NCI-H446 treated with DMSO at 0.1 percent for 48 hours (cell line): Measurements from ENCODE around the gene HIF1AN.
"Not testable (repeated sequence)": the region's sequence is repeated elsewhere in the genome, so short reads cannot be mapped to it uniquely, and the experiment has no call there.

Experiments
- DNase-seq: peaks from one replicate; lab custom pipeline; 2025; lab: John Stamatoyannopoulos, UW

HIF1AN gene

DNA sequence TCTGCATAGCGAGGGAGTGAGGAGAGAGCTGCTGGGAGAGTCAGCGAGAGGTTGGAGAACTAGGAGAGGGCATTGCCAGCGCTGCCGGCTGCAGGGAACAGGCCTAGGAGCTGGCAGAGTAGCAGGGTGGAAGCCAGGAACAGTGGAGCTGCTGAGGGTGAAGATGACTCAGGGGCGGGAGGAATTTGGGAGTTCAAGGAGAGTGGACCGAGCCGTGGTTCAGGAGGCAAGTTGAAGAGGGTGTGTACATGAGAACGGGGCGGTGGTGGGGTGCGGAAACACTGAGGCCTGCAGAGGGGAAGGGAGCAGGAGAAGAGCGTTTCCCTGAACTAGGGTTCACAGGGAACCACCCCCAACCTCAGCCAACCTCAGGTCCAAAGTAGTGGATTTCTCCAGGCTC lies 31.5 kb downstream of the HIF1AN start:
- DNase-seq, result no peak

DNA sequence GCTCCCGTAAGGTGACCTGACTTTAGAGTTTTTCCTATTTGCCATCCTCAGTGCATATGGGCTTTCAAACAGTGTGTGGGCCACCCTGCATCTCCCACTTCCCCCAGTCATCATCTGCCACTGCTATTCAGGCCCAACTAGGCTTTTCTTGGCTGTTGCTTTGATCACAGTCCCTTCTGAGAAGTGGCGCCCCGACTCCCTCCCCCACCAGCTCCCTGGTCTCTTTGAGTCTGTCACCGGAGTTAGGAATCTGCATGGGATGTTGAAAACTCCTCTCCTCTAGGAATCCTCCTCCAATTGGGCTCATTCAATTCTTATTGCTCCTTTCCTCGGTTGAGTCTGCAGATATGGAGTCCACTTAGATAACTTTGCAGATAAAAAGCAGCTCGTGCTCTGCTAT lies 32.1 kb downstream of the HIF1AN start:
- no peak for DNase-seq

DNA sequence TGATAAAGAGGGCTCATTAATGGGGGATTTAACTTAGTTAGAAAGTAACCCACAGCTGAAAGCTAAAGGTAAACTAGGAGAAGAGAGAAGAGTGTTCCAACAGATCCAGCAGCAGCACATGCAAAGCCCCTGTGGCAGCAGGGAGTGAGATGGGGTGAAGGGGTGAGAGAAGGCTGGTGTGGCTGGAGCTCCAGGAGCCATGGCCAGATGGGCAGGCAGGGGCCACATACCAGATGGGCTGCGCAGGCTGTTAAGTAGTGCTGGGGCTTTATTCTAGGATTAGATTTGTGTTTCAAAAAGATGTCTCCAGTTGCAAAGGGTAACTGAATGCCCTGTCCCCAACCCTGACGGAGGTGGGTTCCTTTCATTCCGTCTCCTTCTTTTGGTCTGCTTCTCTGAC lies 33.2 kb downstream of the HIF1AN start:
- DNase-seq, result no peak

DNA sequence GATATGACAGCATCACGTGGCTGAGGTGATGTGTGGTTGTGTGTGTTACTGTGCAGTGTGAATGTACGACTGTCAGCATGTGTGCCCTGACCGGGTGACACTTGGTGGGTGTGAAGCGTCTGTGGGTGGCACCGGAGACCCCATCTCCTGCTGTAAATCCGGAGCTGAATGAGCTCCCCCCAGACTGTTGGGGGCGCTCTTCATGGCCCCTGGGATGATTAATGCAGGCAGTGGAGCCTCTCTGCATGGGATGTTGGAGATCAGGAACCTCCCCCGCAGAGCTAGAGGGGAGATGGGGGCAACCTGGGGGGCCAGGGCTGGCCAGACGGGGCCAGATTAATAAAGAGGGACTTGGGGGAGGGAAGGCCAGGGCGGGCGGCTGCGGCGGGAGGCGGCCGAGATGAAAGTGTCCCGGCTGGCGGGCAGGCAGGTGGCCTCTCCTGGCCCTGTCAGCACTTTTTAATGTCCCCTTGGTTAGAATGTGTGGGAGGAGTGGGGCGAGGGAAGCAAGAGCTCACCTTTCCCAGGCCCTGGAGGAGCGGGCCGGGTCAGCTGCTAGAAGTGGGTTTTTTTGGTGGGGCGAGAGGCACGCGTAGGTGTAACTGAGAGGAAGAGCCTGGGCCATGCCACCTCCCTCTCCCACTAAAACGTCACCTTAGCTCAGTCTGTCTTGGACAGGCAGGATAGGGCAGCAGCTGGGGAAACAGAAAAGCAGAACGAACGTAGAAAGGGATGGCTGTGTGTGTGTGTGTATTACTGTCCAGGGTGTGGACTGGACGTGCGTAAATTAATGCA lies 34.1 kb downstream of the HIF1AN start:
- no peak for DNase-seq

- no peak for DNase-seq
These were observed 34.8 kb downstream of the HIF1AN start for GRCh38 chr10:100570506-100570905.

DNA sequence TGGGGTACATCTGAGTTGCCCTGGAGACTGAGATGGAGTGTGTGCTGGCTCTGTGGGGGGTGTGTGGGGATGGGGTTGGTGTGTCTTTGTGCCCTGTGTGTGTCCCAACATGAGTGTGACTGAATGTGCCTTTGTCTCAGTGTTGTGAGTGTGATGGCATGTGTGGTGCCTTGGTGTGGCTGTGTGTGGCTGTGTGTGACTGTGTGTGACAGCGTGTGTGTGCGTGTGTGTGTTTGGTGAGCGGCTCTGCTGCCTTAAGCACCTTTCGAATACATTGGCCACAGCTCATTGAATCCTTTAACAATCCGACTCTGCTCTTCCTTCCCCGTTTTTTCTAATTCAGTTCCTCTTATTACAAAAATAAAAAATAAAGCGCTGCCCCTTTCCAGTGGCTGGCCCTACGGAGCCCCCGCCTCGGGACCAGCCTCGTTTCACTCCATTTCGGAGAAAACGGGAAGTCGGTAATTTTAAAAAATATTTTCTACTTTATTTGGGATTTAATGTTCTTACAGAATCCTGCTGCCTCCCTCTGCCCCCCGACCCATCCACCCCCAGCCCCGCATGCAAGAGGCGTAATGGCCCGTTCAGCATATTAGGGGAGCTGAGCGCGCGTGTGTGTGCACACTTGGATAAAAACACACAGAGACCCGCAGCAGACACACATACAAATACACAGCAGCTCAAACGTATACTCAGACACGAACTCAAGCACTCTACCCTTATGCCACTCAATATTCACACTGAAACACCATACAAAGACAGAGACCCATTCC lies 35.5 kb downstream of the HIF1AN start:
- DNase-seq, result no peak

DNA sequence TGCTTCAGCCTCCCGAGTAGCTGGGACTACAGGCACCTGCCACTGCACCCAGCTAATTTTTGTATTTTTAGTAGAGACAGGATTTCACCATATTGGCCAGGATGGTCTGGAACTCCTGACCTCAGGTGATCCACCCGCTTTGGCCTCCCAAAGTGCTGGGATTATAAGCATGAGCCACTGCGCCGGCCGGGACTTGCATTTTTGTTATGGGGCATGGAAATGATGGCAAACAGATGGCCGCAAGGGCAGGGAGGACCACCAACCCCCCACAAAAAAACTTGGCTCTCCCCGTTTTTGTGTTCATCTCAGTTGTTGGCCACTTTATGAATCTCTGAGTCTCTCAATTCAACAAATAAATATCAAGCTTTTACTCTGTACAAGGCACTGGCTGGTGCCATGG lies 39.4 kb downstream of the HIF1AN start:
- not testable (repeated sequence) for DNase-seq

- DNase-seq, result no peak
These were observed 40.0 kb downstream of the HIF1AN start for GRCh38 chr10:100575585-100576281.

DNA sequence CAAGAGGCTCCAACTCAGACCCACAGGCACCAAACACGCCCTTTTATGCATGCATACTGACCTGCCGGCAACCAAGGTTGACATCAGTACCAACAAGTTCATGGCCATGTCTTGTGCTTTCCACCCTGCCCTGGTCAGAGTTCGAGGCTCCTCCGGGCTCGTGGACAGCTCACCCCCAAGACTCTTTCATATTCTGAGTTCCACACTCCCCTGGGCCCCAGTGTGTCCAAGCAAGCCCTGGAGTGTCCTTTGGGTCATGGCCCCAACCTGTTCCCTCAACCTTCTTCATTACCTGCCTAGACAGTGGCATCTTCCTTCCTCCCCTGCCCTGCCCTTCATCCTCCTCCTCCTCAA lies 40.5 kb downstream of the HIF1AN start:
- DNase-seq, result no peak

- no peak for DNase-seq
These were observed 43.7 kb downstream of the HIF1AN start for GRCh38 chr10:100579261-100580090.

- DNase-seq, result no peak
These were observed 51.2 kb downstream of the HIF1AN start for GRCh38 chr10:100586959-100587358.

DNA sequence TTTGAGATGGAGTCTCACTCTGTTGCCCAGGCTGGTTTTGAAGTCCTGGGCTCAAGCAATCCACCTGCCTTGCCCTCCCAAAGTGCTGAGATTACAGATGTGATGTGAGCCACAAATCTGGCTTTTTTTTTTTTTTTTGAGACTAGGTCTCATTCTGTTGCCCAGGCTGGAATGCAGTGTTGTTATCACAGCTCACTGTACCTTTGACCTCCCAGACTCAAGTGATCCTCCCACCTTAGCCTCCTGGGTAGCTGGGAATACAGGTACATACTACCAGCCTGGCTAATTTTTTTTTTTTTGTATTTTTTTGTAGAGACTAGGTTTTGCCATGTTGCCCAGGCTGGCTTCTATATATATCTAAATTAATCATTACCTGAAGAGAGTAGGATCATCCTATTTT lies 62.4 kb downstream of the HIF1AN start:
- no peak for DNase-seq

DNA sequence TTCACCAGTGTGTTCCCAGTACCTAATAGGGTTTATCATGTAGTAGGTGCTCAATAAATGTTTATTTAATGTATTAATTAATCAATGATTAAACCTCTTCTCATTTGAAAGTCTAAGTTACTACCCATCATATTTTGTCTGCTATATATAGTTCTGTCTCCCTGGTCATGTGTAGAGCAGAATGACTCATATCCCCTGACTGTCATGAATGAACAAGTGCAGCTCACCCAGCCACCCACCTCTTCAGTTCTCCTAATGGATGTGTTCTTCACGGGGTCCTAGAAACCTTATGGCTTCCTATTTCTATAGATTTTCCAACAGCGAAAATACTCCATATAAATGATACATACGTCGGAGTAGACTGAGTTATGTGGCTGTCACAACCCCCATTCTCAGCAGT lies 64.5 kb downstream of the HIF1AN start:
- DNase-seq, result no peak

DNA sequence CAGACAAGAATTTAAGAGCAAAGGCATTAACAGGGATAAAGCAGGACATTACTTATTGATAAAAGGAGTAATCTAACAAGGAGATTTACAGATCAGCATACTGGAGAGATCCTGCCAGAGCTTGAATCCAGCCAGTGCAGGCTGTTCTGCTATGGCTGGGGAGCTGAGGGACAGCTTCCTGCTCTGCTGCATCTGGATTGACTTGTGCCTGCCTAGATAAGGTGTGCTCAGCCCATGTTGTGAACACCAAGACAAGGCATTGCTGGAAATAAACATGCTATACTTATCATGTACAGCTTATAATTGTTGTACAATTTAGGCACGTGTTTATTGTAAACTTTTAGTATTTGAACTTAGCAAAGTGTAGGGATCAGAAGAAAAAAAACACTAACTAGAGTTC lies 71.7 kb downstream of the HIF1AN start:
- DNase-seq, result no peak
